RWPE1 (cell line): Measurements from ENCODE around the gene CCL14.

Experiments used
- CTCF ChIA-PET: fragments of 350-600 bp; sonication (Branson Sonifier 250); formaldehyde crosslinking; extraction: SDS; loops from one replicate; lab custom pipeline; 2021; lab: Yijun Ruan, JAX
- POLR2A ChIA-PET: fragments of 400-600 bp; formaldehyde crosslinking; extraction: SDS; loops from one replicate; lab custom pipeline; 2020; ENCODE audit warnings: antibody characterized with exemption; ENCODE audit not compliant: low non-redundant PET; lab: Yijun Ruan, JAX
- DNase-seq: peaks from one replicate; pipeline ENCODE4 v3.0.0; 2012; ENCODE audit warnings: low spot score
- H3K27ac ChIP-seq: fragments of 450-650 bp; 2 replicates; pipeline ENCODE4 v1.5.1; 2017
- CTCF ChIP-seq: fragments of 450-650 bp; conservative IDR thresholded peaks from 2 replicates; pipeline ENCODE4 v1.5.1; 2017; ENCODE audit warnings: low read depth, mild to moderate bottlenecking

CCL14 gene

DNA sequence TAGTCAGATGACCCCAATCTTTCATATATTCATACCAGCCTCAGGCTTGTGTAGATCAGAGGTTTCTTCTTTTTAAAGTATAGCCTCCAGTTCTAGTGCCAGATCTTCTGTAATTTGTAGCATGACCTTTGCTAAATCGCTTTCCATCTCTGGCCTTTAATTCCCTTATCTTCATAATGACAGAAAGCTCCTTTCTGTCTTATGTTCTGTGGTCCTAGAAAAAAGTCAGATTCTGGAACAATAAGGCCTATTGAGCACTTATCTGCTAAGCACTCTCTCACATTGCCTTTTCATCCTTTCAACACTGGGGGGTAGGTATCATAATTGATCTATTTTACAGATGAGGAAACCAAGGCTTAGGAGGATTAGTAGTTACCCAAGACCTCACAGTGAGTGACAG, 14.5 kb downstream of the CCL14 start:
- ChIA-PET POLR2A (no interaction called here), CTCF (interaction anchor here (0.7 to 8.0 kb wide), 2 partner anchors 177 to 511 kb away, joined by 3 to 72 read pairs; no protein-coding TSS in a partner anchor)
- no peak for TF ChIP-seq CTCF
- DNase-seq, result no peak
- no peak overlapping the region for H3K27ac ChIP-seq

DNA sequence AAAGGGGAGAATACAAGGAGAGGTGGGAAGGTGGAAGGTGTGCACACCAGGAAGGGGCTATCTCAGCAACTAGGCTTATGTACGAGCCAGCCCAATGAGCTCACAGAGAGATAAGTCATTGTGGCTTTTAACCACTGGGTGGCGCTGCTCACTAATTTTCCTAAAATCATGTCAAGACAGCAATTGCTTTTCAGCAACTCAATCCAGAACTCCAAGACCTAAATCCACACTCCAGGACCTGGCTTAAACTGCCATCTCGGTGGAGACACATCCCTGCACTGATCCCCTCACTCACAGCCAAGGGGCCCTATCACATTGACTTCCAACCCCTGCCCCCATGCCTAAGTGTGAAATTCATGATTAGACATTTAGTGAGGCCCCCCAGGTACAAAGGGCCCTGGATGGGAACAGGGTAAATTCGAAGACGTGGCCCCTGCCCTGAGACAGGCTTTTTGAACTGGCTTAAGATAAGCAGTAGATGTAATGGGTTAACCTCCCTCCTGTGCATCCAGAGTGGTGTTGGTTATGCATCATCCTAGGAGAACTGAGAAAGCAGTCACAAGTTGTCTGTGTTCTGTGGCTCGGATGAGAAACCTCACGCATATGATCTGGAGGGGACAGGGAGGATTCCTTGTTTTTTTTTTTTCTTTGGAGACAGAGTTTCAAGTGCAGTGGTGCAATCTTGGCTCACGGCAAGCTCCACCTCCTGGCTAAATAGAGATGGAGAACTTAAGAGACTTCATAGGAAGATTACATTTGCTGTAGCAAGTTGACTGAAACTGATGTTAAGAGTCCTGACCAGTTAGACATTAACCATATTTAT, 16.8 kb downstream of the CCL14 start:
- peak; percentile 82 for TF ChIP-seq CTCF
- CTCF ChIA-PET, result interaction anchor here (0.6 to 8.0 kb wide), 9 partner anchors 9 to 818 kb away, joined by 3 to 72 read pairs (median 4); no protein-coding TSS in a partner anchor
- peak; percentile 66 for DNase-seq
- POLR2A ChIA-PET, result no interaction called here
- H3K27ac ChIP-seq, result no peak overlapping the region

- POLR2A ChIA-PET, result no interaction called here
- DNase-seq, result no peak
- no peak for TF ChIP-seq CTCF
- CTCF ChIA-PET, result interaction anchor here (0.8 to 8.0 kb wide), 2 partner anchors 46 to 181 kb away, joined by 3 to 72 read pairs; no protein-coding TSS in a partner anchor
- H3K27ac ChIP-seq, result no peak overlapping the region
Measured at GRCh38 chr17:35968520-35969054, 17.9 kb downstream of the CCL14 start.

- CTCF ChIA-PET, result interaction anchor here (0.6 to 2.1 kb wide), 2 partner anchors 11 to 184 kb away, joined by 5 to 9 read pairs; no protein-coding TSS in a partner anchor
- no peak overlapping the region for H3K27ac ChIP-seq
- POLR2A ChIA-PET, result no interaction called here
- TF ChIP-seq CTCF, result no peak
- no peak for DNase-seq
Measured at GRCh38 chr17:35965272-35965671, 21.3 kb downstream of the CCL14 start.

DNA sequence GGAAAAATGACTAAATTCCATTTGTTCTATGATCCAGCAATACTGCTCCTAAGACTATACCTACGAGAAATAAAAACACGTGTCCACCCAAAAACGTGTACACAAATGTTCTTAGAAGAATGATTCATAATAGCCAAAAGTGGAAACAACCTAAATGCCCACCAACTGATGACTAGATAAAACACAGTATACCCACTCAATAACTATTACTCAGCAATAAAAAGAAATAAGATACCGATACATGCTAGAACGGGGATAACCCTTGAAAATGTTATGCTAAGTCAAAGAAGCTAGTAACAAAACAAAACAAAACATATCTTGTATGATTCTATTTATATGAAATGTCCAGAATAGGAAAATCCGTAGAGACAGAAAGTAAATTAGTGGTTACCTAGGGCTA, 22.9 kb downstream of the CCL14 start:
- H3K27ac ChIP-seq, result no peak overlapping the region
- CTCF ChIA-PET, result no interaction called here
- DNase-seq, result no peak
- POLR2A ChIA-PET, result no interaction called here
- no peak for TF ChIP-seq CTCF

GRCh38 chr17:35953720-35954119, 32.8 kb downstream of the CCL14 start:
- POLR2A ChIA-PET, result no interaction called here
- TF ChIP-seq CTCF, result no peak
- no peak for DNase-seq
- CTCF ChIA-PET, result no interaction called here
- no peak overlapping the region for H3K27ac ChIP-seq
